CD4-positive, alpha-beta T cell treated with Interleukin-6 at 100 ng/mL for 8 hours (primary cell): Measurements from ENCODE around the gene PHKB.
"Not testable (repeated sequence)": the region's sequence is repeated elsewhere in the genome, so short reads cannot be mapped to it uniquely, and the experiment has no call there.

Source experiments
- DNase-seq: peaks from one replicate; pipeline ENCODE4 v3.0.0-alpha.2; 2020; ENCODE audit warnings: mixed read lengths, low spot score

The PHKB gene

DNA sequence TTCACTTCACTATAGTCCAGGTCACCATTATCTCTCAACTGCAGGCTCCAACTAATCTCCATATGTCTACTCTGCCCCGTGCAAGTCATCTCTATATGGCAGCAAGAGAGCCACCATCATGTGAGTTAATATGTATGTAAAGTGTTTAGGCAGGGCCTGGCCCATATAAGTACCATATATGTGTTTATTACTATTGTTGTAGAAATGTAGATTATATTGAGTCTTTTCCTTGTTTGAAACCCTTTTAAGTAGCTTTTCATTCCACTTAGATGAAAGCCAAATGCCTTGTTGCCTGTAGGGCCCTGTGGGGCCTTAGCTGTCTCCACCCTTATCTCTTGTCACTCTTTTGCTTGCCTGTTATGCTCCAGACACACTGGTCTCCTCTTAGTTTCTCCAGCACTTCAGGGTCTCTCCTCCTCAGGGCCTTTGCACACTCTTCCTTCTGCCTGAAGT lies 164.0 kb downstream of the PHKB start:
- DNase-seq, result no peak

- DNase-seq, result no peak
Observed at GRCh38 chr16:47626246-47626645, 165.1 kb downstream of the PHKB start.

GRCh38 chr16:47627085-47627639 lies 166.0 kb downstream of the PHKB start:
- DNase-seq, result no peak

GRCh38 chr16:47627721-47628120 lies 166.6 kb downstream of the PHKB start:
- no peak for DNase-seq

- no peak for DNase-seq
Observed at GRCh38 chr16:47631131-47631530, 170.0 kb downstream of the PHKB start.

- no peak for DNase-seq
Observed at GRCh38 chr16:47634126-47634525, 173.0 kb downstream of the PHKB start.

DNA sequence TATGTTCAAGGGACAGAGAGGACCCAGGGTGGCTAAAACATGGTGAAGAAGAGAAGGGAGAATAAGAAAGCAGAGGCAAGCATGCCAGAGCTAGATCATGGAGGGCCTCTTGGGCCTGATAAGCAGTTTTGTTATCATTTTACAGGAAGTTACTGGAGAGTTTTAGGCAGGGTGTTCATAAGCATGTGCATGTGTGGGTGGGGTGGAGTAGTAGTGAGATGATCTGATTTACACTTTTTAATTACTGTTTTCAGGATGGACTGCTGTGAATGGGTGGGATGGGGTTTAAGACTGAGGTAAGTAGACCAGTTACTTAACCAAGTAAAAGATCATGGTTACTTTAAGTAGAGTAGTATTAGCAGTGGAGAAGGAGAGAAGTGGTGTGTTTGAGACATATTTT lies 173.6 kb downstream of the PHKB start:
- DNase-seq, result no peak

DNA sequence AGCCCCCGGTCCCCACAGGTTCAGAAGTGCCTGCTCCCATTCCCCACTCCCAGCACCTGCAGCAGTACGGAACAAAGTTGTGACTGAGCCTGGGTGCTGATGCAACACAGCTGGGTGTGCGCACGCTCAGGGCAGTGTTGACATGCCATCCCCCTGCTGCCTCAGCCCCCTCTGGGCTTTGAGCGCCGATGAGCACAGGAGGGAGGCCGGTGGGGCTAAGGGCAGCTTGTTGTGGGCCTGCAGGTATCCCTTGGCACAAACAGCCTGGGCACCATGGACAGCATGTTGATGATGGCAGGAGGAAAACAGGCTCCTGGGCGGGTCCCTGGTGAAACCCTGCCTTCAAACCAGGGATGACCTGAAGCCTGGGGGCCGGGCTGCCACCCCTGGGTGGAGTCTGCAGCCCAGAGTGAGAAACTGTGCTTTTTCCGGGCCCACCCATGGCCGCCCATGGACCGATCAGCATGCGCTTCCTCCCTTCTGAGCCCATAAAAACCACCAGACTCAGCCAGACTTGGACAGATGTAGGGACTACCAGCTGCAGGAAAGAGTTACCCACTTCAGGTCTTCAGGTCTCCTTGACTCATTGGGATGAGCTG lies 175.5 kb downstream of the PHKB start:
- DNase-seq, result no peak

DNA sequence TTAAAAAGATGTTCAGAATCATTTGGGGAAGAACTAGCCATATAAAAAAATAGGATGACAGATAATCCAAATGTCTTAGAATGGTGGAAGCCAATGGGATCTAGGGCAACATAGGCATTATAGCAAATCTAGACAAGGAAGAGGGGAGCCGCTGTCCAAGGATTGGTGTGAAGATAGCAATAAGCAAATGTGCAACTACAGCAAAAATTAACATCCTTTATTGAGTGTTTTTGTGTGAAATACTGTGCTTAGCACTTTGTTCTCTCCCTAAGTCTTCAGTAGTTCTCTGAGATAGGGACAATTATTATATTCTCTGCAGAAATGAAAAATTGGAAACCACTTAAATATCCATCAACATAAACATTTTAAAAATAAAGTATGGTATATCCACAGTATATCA lies 177.0 kb downstream of the PHKB start:
- DNase-seq, result no peak

DNA sequence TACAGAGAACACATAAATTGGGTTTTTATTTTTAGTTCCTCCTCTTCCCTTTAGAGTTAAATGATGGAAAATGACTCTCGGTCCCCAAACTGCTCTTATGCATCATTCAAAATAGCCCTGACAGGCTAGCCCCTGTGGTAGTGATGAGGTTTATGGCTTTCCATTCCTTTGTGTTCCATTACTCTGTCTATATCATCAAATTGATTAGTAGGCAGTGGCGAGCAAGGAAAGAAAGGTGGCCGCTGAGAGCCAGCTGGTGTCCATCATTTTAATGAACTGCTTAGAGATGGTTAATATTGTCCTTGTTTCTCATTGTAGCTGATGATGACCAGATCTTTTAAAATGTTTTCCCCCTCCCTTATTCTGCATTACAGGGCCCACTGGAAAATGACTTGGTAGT lies 179.5 kb downstream of the PHKB start:
- DNase-seq, result no peak

- DNase-seq, result no peak
Observed at GRCh38 chr16:47643323-47644000, 182.3 kb downstream of the PHKB start.

DNA sequence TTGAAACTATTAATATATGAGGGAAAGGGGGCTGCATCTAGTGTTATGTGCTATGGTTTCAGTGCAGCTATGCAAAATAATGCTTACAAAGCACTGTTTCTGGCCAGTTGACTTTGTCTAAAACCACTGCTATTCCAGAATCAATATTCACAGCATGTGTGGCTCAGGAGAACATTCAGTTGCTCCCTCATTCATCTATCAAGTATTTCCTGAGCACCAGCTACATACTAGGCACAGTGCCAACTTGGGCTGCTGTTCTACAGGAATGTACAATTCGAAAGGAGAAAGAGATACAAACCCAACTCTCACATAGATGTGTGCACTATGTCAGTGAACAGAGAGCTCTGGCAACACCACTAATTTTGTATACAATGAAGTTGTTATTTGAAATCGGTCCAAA lies 183.0 kb downstream of the PHKB start:
- DNase-seq, result no peak

DNA sequence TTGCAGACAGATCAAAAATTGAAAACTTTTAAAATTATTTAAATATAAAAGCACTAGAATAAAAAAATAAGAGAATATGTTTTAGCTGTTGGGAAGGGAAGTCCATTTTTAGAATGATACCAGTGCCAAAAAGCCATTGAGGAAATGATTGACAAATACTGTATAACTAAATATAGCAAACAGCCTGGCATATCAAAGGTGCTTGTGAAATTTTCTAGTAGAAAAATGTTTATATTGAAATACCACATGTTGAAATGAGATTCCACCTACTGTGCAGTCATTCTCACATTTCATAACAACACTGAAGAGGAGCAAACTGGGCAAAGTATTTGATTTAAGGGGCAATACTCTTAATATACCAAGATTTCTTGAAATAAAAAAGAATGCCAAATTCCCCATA lies 183.5 kb downstream of the PHKB start:
- no peak for DNase-seq

GRCh38 chr16:47646914-47647313 lies 185.8 kb downstream of the PHKB start:
- no peak for DNase-seq

DNA sequence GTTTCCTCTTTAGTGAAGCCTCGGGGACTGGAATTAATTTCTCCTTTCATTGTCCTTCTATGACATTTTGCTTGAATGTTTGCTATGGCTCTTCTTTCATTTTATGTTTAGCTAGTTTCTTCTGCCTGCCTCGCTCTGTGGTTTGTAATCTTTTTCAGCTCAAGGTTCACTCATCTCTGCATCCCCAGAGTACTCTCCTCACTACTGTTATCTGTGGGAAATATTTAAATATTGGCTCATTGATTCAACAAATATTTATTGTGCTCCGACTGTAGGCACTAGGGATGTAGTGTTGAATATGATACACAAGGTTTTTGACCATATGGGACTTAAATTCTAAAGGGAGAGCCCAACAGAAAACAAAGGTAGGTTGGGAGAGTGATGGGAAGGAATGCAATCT lies 195.9 kb downstream of the PHKB start:
- DNase-seq, result no peak

- no peak for DNase-seq
Observed at GRCh38 chr16:47657977-47658376, 196.8 kb downstream of the PHKB start.

- no peak for DNase-seq
Observed at GRCh38 chr16:47660540-47660939, 199.4 kb downstream of the PHKB start.

GRCh38 chr16:47664653-47665325 lies 203.7 kb downstream of the PHKB start:
- DNase-seq, result no peak

GRCh38 chr16:47666434-47666833 lies 205.3 kb downstream of the PHKB start:
- no peak for DNase-seq

- DNase-seq, result no peak
Observed at GRCh38 chr16:47667956-47668355, 206.8 kb downstream of the PHKB start.

DNA sequence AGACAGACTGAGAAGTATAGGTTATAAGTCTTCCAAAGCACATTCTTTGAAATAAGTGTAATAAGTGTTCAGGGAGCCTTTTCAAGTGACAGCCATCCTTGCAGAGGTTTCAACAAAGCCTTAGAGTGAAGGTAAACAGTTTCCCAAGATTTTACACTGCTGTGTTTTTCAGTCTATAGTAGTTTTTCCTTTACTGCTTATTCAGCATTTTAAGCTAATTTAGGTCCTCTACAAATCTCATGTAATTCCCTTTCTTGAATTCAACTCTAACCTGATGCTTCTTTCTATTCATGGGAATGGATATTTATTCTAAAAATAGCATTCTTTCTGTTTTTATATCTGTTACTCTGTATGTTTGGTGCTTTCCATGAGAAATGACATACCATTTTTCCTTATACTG lies 211.3 kb downstream of the PHKB start:
- DNase-seq, result no peak

DNA sequence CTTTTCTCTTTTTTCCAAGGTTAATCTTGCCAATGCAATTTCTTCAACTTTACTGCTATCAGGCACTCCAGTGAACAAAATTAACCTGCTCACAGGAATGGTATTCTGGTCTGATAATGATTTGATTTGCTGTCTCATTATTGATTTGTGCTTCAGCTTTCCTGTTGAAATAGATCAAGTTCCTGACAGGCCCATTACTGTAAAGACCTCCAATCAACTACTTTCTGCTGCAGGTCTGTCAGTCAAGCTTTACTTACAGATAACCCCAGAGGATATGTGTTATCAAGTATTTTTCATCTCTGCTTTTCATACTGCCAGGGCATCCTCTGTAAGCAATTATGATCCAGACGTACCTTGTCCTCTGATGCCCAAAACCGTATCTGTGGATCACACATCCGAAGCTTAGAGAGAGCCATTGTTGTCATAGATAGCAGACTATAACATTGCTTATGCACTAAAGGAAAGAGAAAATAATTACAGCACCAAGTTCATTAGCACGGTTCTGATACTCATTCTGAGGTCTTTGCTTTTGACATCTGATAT lies 215.6 kb downstream of the PHKB start:
- no peak for DNase-seq

DNA sequence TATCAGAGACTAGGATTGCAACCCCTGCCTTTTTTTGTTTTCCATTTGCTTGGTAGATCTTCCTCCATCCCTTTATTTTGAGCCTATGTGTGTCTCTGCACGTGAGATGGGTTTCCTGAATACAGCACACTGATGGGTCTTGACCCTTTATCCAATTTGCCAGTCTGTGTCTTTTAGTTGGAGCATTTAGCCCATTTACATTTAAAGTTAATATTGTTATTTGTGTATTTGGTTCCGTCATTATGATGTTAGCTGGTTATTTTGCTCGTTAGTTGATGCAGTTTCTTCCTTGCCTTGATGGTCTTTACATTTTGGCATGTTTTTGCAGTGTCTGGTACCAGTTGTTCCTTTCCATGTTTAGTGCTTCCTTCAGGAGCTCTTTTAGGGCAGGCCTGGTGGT lies 220.4 kb downstream of the PHKB start:
- not testable (repeated sequence) for DNase-seq
